Mesendoderm (in vitro differentiated cells): Measurements from ENCODE around the gene PRKN.

Experiments used
- DNase-seq: peaks from one replicate; pipeline ENCODE4 v3.0.0; 2013
- H2AK5ac ChIP-seq: 2 replicates; pipeline ENCODE4 v1.6.1; 2013; ENCODE audit warnings: low read length, inconsistent platforms
- H2BK120ac ChIP-seq: 2 replicates; pipeline ENCODE4 v1.6.1; 2013; ENCODE audit warnings: low read depth, mild to moderate bottlenecking, low read length, moderate library complexity, mixed read lengths
- H2BK15ac ChIP-seq: replicated peaks from 2 replicates; pipeline ENCODE4 v1.6.1; 2013; ENCODE audit warnings: low read depth, mild to moderate bottlenecking, moderate library complexity
- H2BK5ac ChIP-seq: 2 replicates; pipeline ENCODE4 v1.6.1; 2013; ENCODE audit warnings: low read length, inconsistent platforms
- H3K18ac ChIP-seq: 2 replicates; pipeline ENCODE4 v1.6.1; 2013; ENCODE audit warnings: mild to moderate bottlenecking, low read length, mixed read lengths
- H3K23ac ChIP-seq: one replicate; pipeline ENCODE4 v1.6.1; 2013; ENCODE audit warnings: low read length
- H3K27ac ChIP-seq: 2 replicates; pipeline ENCODE4 v1.5.1; 2013; ENCODE audit warnings: low read depth, mild to moderate bottlenecking, inconsistent platforms, low read length, moderate library complexity
- H3K27me3 ChIP-seq: 2 replicates; pipeline ENCODE4 v1.6.1; 2013; ENCODE audit warnings: low read length, control low read depth, mild to moderate bottlenecking, inconsistent platforms; ENCODE audit not compliant: insufficient read depth, poor library complexity
- H3K36me3 ChIP-seq: 2 replicates; pipeline ENCODE4 v1.6.1; 2013; ENCODE audit warnings: low read length, inconsistent platforms; ENCODE audit not compliant: control insufficient read depth, insufficient read depth
- H3K4ac ChIP-seq: one replicate; pipeline ENCODE4 v1.6.1; 2013; ENCODE audit warnings: low read depth, mild to moderate bottlenecking, low read length, moderate library complexity
- H3K4me1 ChIP-seq: 2 replicates; pipeline ENCODE4 v1.6.1; 2013; ENCODE audit warnings: low read depth, low read length, inconsistent platforms; ENCODE audit not compliant: control insufficient read depth
- H3K4me2 ChIP-seq: 2 replicates; pipeline ENCODE4 v1.6.1; 2013; ENCODE audit warnings: low read length
- H3K4me3 ChIP-seq: 2 replicates; pipeline ENCODE4 v1.5.1; 2013; ENCODE audit warnings: mild to moderate bottlenecking, low read length
- H3K56ac ChIP-seq: one replicate; pipeline ENCODE4 v1.6.1; 2013; ENCODE audit warnings: low read length
- H3K79me1 ChIP-seq: 2 replicates; pipeline ENCODE4 v1.6.1; 2013; ENCODE audit warnings: low read length, inconsistent platforms
- H3K79me2 ChIP-seq: 2 replicates; pipeline ENCODE4 v1.6.1; 2013; ENCODE audit warnings: mild to moderate bottlenecking, low read length; ENCODE audit not compliant: control insufficient read depth, insufficient read depth
- H3K9ac ChIP-seq: 2 replicates; pipeline ENCODE4 v1.6.1; 2013; ENCODE audit warnings: low read length, inconsistent platforms
- H4K5ac ChIP-seq: one replicate; pipeline ENCODE4 v1.6.1; 2013; ENCODE audit warnings: low read length
- H4K8ac ChIP-seq: one replicate; pipeline ENCODE4 v1.6.1; 2013; ENCODE audit warnings: low read depth, mild to moderate bottlenecking, control low read depth, low read length, moderate library complexity
- WGBS: extraction: QIAGEN DNeasy Blood & Tissue Kit; methylation state at CpG from one replicate; pipeline ENCODE4 v1.1.7; 2013; ENCODE audit warnings: low lambda C conversion rate, missing lambda C conversion rate; ENCODE audit not compliant: insufficient coverage; ENCODE audit errors: extremely low coverage; 5-methylcytosine and 5-hydroxymethylcytosine counted together

Gene PRKN

GRCh38 chr6:162258647-162259046 is 468.9 kb downstream of the PRKN start:
- Histone ChIP-seq H3K27ac (no peak overlapping the region), H3K36me3 (no peaks in the 10 kb centered on the region), H3K4me2 (no peak overlapping the region), H4K8ac (no peak overlapping the region), H3K4me1 (no peaks in the 10 kb centered on the region), H4K5ac (no peak overlapping the region), H3K4me3 (no peak overlapping the region), H2BK15ac (no peak overlapping the region), H3K23ac (no peak overlapping the region), H3K27me3 (no peaks in the 10 kb centered on the region), H3K9ac (no peak overlapping the region), H3K56ac (no peak overlapping the region), H2BK120ac (no peak overlapping the region), H3K4ac (no peak overlapping the region), H3K79me1 (no peaks in the 10 kb centered on the region), H2AK5ac (no peak overlapping the region), H3K18ac (no peak overlapping the region), H3K79me2 (no peaks in the 10 kb centered on the region), H2BK5ac (no peak overlapping the region)
- no peak for DNase-seq
- no CpG with 5 or more reads among the region's 7 CpGs for WGBS

DNA sequence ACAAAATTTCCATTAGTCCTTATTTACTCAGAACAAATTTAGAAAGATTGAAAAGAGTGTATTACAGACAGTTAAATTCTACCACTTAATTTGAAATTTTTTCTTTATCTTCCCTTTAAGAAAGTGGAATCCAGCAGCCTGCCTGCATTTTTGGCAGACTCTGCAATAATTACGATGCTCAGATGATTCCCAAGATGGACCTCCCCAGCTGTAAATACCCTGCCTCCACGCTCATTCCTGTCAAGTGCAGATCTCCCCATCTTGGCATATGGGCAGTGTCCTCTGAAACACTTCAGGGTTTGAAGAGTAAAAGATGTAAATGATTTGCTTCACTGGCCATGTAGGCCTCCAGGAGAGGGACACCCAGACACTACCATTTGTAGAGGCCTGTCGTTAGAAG is 471.2 kb downstream of the PRKN start:
- Histone ChIP-seq H2BK5ac (no peak overlapping the region), H3K4me2 (no peak overlapping the region), H3K27ac (no peak overlapping the region), H3K56ac (no peak overlapping the region), H4K8ac (no peak overlapping the region), H3K23ac (no peak overlapping the region), H3K4ac (no peak overlapping the region), H3K27me3 (no peaks in the 10 kb centered on the region), H2BK120ac (no peak overlapping the region), H3K4me3 (no peak overlapping the region), H3K79me2 (no peaks in the 10 kb centered on the region), H3K79me1 (no peaks in the 10 kb centered on the region), H4K5ac (no peak overlapping the region), H2BK15ac (no peak overlapping the region), H3K18ac (no peak overlapping the region), H2AK5ac (no peak overlapping the region), H3K36me3 (no peaks in the 10 kb centered on the region), H3K4me1 (no peaks in the 10 kb centered on the region), H3K9ac (no peak overlapping the region)
- no peak for DNase-seq
- WGBS, result no CpG with 5 or more reads among the region's 3 CpGs

DNA sequence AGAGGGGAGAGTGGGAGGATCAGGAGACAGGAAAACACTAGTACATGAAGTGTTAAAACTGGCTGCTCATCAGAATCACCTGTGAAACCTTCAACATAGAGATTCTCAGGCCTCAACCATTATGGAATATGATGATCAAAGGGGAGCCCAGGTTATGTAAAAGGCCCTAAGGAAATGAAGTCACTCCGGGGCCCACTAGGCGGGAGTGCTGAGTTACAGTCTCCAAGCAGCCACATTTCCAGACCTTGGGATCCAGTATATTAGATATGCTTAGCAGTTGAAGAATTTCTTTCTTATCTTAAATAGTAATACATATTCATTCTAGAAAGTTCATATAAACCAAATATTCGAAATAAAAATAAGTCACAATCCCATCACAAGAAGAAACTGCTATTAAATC is 476.3 kb downstream of the PRKN start:
- peak; percentile 40 for DNase-seq
- H2BK15ac ChIP-seq, result no peak overlapping the region
- H3K27me3 ChIP-seq, result no peaks in the 10 kb centered on the region
- no peak overlapping the region for H3K4me2 ChIP-seq
- no peak overlapping the region for H3K9ac ChIP-seq
- WGBS, result no CpG with 5 or more reads among the region's 3 CpGs
- no peaks in the 10 kb centered on the region for H3K79me1 ChIP-seq
- no peak overlapping the region for H2AK5ac ChIP-seq
- no peaks in the 10 kb centered on the region for H3K36me3 ChIP-seq
- H3K79me2 ChIP-seq, result no peaks in the 10 kb centered on the region
- H4K5ac ChIP-seq, result no peak overlapping the region
- no peak overlapping the region for H3K4me3 ChIP-seq
- H2BK5ac ChIP-seq, result no peak overlapping the region
- no peak overlapping the region for H3K4ac ChIP-seq
- no peak overlapping the region for H3K18ac ChIP-seq
- no peak overlapping the region for H2BK120ac ChIP-seq
- no peak overlapping the region for H3K27ac ChIP-seq
- no peak overlapping the region for H3K56ac ChIP-seq
- no peaks in the 10 kb centered on the region for H3K4me1 ChIP-seq
- H3K23ac ChIP-seq, result no peak overlapping the region
- no peak overlapping the region for H4K8ac ChIP-seq

DNA sequence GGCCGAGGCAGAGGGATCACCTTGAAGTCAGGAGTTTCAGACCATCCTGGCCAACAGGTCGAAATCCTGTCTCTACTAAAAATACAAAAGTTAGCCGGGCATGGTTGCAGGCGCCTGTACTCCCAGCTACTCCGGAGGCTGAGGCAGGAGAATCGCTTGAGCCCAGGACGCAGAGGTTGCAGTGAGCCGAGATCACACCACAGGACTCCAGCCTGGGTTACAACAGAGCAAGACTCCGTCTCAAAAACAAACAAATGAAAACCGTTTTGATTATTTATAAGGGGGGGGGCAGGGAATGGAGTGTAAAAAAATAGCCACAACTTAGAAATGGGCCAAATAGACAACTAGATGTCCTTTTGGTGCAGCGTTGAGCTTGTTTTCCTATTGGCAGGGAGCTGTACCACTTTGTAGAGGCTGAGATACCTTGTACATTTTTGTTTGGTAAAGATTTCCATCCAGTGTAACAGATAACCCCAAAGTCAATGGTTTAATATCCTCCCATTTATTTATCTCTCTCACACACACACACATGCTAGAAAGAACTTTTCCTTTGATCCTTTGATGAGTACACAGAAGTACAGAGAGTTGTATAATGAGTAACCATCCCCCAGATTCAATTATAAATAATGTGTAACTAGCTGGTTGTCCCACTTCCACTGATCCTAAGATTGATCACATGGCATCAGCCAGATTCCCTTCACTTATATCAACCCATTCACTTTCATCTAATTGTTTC is 477.5 kb downstream of the PRKN start:
- H3K23ac ChIP-seq, result no peak overlapping the region
- no peak for DNase-seq
- no peaks in the 10 kb centered on the region for H3K36me3 ChIP-seq
- H2BK5ac ChIP-seq, result no peak overlapping the region
- no peak overlapping the region for H2BK120ac ChIP-seq
- no peaks in the 10 kb centered on the region for H3K4me1 ChIP-seq
- H4K5ac ChIP-seq, result no peak overlapping the region
- H3K4me2 ChIP-seq, result no peak overlapping the region
- no peaks in the 10 kb centered on the region for H3K79me2 ChIP-seq
- no peak overlapping the region for H3K9ac ChIP-seq
- no CpG with 5 or more reads among the region's 11 CpGs for WGBS
- no peak overlapping the region for H3K56ac ChIP-seq
- H2BK15ac ChIP-seq, result no peak overlapping the region
- no peak overlapping the region for H4K8ac ChIP-seq
- no peak overlapping the region for H2AK5ac ChIP-seq
- no peak overlapping the region for H3K4me3 ChIP-seq
- no peak overlapping the region for H3K18ac ChIP-seq
- H3K27ac ChIP-seq, result no peak overlapping the region
- no peaks in the 10 kb centered on the region for H3K79me1 ChIP-seq
- H3K27me3 ChIP-seq, result no peaks in the 10 kb centered on the region
- H3K4ac ChIP-seq, result no peak overlapping the region

DNA sequence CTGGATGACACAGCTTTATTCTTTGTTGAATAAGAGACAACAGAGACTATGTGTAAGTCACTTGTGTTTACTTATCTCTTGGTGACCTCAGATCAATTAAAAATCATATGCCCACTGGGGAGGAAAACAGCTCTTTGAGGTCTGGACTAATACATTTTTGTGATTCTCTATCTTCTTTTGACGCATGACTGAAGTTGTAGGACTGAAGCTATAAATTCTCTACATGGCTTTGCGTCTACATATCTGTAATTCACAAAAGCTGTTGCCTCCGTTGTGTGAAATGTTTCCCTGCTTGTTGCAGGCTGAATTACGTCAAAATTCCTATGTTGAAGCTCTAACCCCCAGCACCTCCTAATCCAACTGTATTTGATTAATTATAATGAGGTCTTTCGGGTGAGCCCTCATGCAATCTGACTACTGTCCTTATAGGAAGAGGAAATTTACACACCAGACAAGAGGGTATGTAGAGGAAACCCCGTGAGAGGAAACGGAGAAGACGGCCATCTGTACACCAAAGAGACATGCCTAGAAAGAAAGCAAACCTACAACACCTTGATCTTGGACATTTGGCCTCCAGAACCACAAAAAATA is 481.6 kb downstream of the PRKN start:
- H2BK5ac ChIP-seq, result no peak overlapping the region
- no peak overlapping the region for H2BK120ac ChIP-seq
- H3K9ac ChIP-seq, result no peak overlapping the region
- no peaks in the 10 kb centered on the region for H3K27me3 ChIP-seq
- H2AK5ac ChIP-seq, result no peak overlapping the region
- no CpG with 5 or more reads among the region's 8 CpGs for WGBS
- H3K56ac ChIP-seq, result no peak overlapping the region
- DNase-seq, result no peak
- H3K79me1 ChIP-seq, result no peaks in the 10 kb centered on the region
- H3K27ac ChIP-seq, result no peak overlapping the region
- H3K23ac ChIP-seq, result no peak overlapping the region
- H3K4me3 ChIP-seq, result no peak overlapping the region
- no peaks in the 10 kb centered on the region for H3K79me2 ChIP-seq
- no peak overlapping the region for H3K4ac ChIP-seq
- H4K8ac ChIP-seq, result no peak overlapping the region
- H2BK15ac ChIP-seq, result no peak overlapping the region
- H3K36me3 ChIP-seq, result no peaks in the 10 kb centered on the region
- no peak overlapping the region for H4K5ac ChIP-seq
- H3K4me1 ChIP-seq, result no peaks in the 10 kb centered on the region
- H3K4me2 ChIP-seq, result no peak overlapping the region
- H3K18ac ChIP-seq, result no peak overlapping the region

GRCh38 chr6:162244031-162244430 is 483.5 kb downstream of the PRKN start:
- Histone ChIP-seq H4K5ac (no peak overlapping the region), H3K4me1 (no peaks in the 10 kb centered on the region), H3K4me2 (no peak overlapping the region), H3K79me1 (no peaks in the 10 kb centered on the region), H3K9ac (no peak overlapping the region), H4K8ac (no peak overlapping the region), H3K79me2 (no peaks in the 10 kb centered on the region), H2BK120ac (no peak overlapping the region), H3K4ac (no peak overlapping the region), H3K18ac (no peak overlapping the region), H2BK15ac (no peak overlapping the region), H2BK5ac (no peak overlapping the region), H3K56ac (no peak overlapping the region), H2AK5ac (no peak overlapping the region), H3K27ac (no peak overlapping the region), H3K23ac (no peak overlapping the region), H3K27me3 (no peaks in the 10 kb centered on the region), H3K36me3 (no peaks in the 10 kb centered on the region), H3K4me3 (no peak overlapping the region)
- DNase-seq, result no peak
- no CpG with 5 or more reads among the region's 1 CpG for WGBS
